ENCODE results near the gene DGAT2. TPM values are rescaled to one million over a fixed set of nuclear protein-coding genes. Genes with fewer than 3 reads are reported as not detected.
"Not testable (repeated sequence)": the region's sequence is repeated elsewhere in the genome, so short reads cannot be mapped to it uniquely, and the experiment has no call there.

DGAT2 gene
- total RNA-seq, 1 donor from 2014 or later = 26.0 TPM

- no peak for TF ChIP-seq POLR2A (IDR thresholded peaks at IDR 0.05)
- no peak for TF ChIP-seq POLR2AphosphoS5 (IDR thresholded peaks at IDR 0.05; ENCODE audit: insufficient read depth in 1 of 2, low read depth in 1 of 2)
- TF ChIP-seq, protein P1, sequence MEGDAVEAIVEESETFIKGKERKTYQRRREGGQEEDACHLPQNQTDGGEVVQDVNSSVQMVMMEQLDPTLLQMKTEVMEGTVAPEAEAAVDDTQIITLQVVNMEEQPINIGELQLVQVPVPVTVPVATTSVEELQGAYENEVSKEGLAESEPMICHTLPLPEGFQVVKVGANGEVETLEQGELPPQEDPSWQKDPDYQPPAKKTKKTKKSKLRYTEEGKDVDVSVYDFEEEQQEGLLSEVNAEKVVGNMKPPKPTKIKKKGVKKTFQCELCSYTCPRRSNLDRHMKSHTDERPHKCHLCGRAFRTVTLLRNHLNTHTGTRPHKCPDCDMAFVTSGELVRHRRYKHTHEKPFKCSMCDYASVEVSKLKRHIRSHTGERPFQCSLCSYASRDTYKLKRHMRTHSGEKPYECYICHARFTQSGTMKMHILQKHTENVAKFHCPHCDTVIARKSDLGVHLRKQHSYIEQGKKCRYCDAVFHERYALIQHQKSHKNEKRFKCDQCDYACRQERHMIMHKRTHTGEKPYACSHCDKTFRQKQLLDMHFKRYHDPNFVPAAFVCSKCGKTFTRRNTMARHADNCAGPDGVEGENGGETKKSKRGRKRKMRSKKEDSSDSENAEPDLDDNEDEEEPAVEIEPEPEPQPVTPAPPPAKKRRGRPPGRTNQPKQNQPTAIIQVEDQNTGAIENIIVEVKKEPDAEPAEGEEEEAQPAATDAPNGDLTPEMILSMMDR (IDR thresholded peaks at IDR 0.05) = no peak
- H3K4me3 ChIP-seq = no peak overlapping the region
- no peaks in the 10 kb centered on the region for H3K27me3 ChIP-seq
- DNase-seq (ENCODE audit: extremely low spot score in 2 of 2) = no peak
- H3K9me3 ChIP-seq = no peaks in the 10 kb centered on the region
- H3K36me3 ChIP-seq = no peaks in the 10 kb centered on the region
- H3K27ac ChIP-seq = no peak overlapping the region
- intact Hi-C loops (cut with DNase I) = no loop called here
- no peaks in the 10 kb centered on the region for H3K4me1 ChIP-seq
Measured at GRCh38 chr11:75740681-75741080, 27.9 kb upstream of the DGAT2 start.

DNA sequence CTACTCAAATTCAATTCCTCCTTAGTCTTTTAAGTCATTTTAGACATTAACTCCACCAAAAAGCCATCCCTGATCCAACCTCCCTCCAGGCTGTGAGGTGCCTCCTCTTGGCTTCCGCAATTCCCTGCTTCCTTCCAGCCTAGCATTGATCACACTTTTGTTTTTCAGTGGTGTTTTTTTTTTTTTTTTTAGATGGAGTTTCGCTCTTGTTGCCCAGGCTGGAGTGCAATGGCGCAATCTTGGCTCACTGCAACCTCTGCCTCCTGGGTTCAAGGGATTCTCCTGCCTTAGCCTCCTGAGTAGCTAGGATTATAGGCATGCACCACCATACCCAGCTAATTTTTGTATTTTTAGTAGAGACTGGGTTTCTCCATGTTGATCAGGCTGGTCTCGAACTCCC is 25.4 kb upstream of the DGAT2 start:
- H3K9me3 ChIP-seq; H3K4me3 ChIP-seq; H3K27me3 ChIP-seq; DNase-seq (ENCODE audit: extremely low spot score in 2 of 2); H3K36me3 ChIP-seq; intact Hi-C loops (cut with DNase I); H3K27ac ChIP-seq; H3K4me1 ChIP-seq: not testable (repeated sequence)

GRCh38 chr11:75743711-75744563 is 24.6 kb upstream of the DGAT2 start:
- Histone ChIP-seq H3K27ac (no peak overlapping the region), H3K9me3 (no peaks in the 10 kb centered on the region), H3K4me1 (no peaks in the 10 kb centered on the region), H3K4me3 (no peak overlapping the region), H3K27me3 (no peaks in the 10 kb centered on the region), H3K36me3 (no peaks in the 10 kb centered on the region)
- intact Hi-C loops (cut with DNase I) = no loop called here
- DNase-seq (ENCODE audit: extremely low spot score in 2 of 2) = no peak
- TF ChIP-seq, protein P1 (IDR thresholded peaks at IDR 0.05) = no peak
- TF ChIP-seq POLR2AphosphoS5 (IDR thresholded peaks at IDR 0.05; ENCODE audit: insufficient read depth in 1 of 2, low read depth in 1 of 2) (no peak), POLR2A (IDR thresholded peaks at IDR 0.05) (no peak)

- Histone ChIP-seq H3K4me1 (no peaks in the 10 kb centered on the region), H3K27me3 (no peaks in the 10 kb centered on the region), H3K27ac (no peak overlapping the region), H3K4me3 (no peak overlapping the region), H3K9me3 (no peaks in the 10 kb centered on the region), H3K36me3 (no peaks in the 10 kb centered on the region)
- DNase-seq (ENCODE audit: extremely low spot score in 2 of 2) = no peak
- no peak for TF ChIP-seq POLR2AphosphoS5 (IDR thresholded peaks at IDR 0.05; ENCODE audit: insufficient read depth in 1 of 2, low read depth in 1 of 2)
- TF ChIP-seq, protein P1 (IDR thresholded peaks at IDR 0.05) = no peak
- no peak for TF ChIP-seq POLR2A (IDR thresholded peaks at IDR 0.05)
- intact Hi-C loops (cut with DNase I) = no loop called here
Measured at GRCh38 chr11:75745807-75746206, 22.8 kb upstream of the DGAT2 start.

GRCh38 chr11:75748729-75749273 is 19.8 kb upstream of the DGAT2 start:
- H3K9me3 ChIP-seq; H3K4me1 ChIP-seq; H3K27me3 ChIP-seq; H3K4me3 ChIP-seq; H3K27ac ChIP-seq; H3K36me3 ChIP-seq; DNase-seq (ENCODE audit: extremely low spot score in 2 of 2); intact Hi-C loops (cut with DNase I): not testable (repeated sequence)

GRCh38 chr11:75754933-75755332 is 13.6 kb upstream of the DGAT2 start:
- H3K27me3 ChIP-seq; H3K27ac ChIP-seq; H3K9me3 ChIP-seq; H3K4me1 ChIP-seq; H3K36me3 ChIP-seq; H3K4me3 ChIP-seq; DNase-seq (ENCODE audit: extremely low spot score in 2 of 2); intact Hi-C loops (cut with DNase I): not testable (repeated sequence)

Measured in vagina (tissue), 2 donors.